Epithelial cell of esophagus (primary cell): Measurements from ENCODE around the gene CNTNAP2.

Experiments used
- DNase-seq: peaks from one replicate; pipeline ENCODE4 v3.0.0; 2010; ENCODE audit warnings: low read depth
- H3K4me3 ChIP-seq: 2 replicates; pipeline ENCODE4 v1.5.1; 2011; ENCODE audit warnings: mild to moderate bottlenecking, low read length, control low read depth
- CTCF ChIP-seq: IDR thresholded peaks from 2 replicates; pipeline ENCODE4 v1.5.1; 2011; ENCODE audit warnings: low read depth, mild to moderate bottlenecking, low read length, control low read depth, inconsistent platforms; ENCODE audit not compliant: insufficient read depth; ENCODE audit errors: missing control alignments

Gene CNTNAP2

GRCh38 chr7:147990079-147990478 lies 1873.5 kb downstream of the CNTNAP2 start:
- DNase-seq, result no peak
- no peak for TF ChIP-seq CTCF
- H3K4me3 ChIP-seq, result no peak overlapping the region

- no peak for DNase-seq
- no peak for TF ChIP-seq CTCF
- H3K4me3 ChIP-seq, result no peak overlapping the region
Observed at GRCh38 chr7:147990942-147991341, 1874.3 kb downstream of the CNTNAP2 start.

GRCh38 chr7:147992698-147993097 lies 1876.1 kb downstream of the CNTNAP2 start:
- H3K4me3 ChIP-seq, result no peak overlapping the region
- no peak for TF ChIP-seq CTCF
- DNase-seq, result no peak

DNA sequence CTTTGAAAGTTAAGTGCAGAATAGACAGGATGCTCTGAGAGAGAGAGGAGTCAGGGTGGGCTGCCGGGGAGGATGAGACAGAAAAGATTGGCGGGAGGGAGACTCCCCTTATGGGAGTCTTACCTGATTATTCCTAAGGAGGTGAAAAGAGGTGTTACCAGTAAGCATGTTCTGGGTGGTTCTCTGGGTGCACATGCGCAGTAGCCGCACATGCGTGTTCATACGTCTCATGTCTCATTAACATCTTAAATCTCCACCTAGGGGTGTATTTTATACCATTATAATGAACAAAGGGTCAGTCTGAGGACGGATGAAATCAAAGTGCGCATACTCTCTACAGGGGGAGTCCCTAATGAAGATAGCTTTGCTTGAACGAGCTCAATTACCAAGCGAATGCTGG lies 1881.0 kb downstream of the CNTNAP2 start:
- DNase-seq, result no peak
- H3K4me3 ChIP-seq, result no peak overlapping the region
- no peak for TF ChIP-seq CTCF

DNA sequence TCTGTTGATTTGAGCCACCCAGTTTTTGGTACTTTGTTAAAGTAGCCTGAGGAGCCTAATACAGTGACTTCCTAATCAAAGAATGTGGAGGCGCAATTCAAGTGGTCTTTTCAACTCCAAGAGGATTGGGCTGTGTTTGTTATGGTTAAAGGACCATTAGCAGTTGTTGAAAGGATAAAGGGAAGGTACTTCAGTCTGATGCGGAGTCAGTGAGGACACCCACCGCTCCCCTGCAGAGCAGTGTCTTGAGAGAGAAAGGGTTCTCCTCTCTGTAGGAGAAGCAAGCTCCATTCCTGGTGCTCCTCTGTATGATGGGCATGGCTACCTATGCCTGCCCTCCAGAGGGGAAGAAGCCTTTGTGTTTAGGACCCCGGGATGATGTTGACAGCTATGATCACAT lies 1883.4 kb downstream of the CNTNAP2 start:
- DNase-seq, result no peak
- TF ChIP-seq CTCF, result no peak
- H3K4me3 ChIP-seq, result no peak overlapping the region

GRCh38 chr7:148011753-148012152 lies 1895.2 kb downstream of the CNTNAP2 start:
- no peak overlapping the region for H3K4me3 ChIP-seq
- no peak for DNase-seq
- TF ChIP-seq CTCF, result no peak

- TF ChIP-seq CTCF, result no peak
- H3K4me3 ChIP-seq, result no peak overlapping the region
- DNase-seq, result no peak
Observed at GRCh38 chr7:148014001-148014400, 1897.4 kb downstream of the CNTNAP2 start.
